ENCODE data around the gene UFC1.

DNA sequence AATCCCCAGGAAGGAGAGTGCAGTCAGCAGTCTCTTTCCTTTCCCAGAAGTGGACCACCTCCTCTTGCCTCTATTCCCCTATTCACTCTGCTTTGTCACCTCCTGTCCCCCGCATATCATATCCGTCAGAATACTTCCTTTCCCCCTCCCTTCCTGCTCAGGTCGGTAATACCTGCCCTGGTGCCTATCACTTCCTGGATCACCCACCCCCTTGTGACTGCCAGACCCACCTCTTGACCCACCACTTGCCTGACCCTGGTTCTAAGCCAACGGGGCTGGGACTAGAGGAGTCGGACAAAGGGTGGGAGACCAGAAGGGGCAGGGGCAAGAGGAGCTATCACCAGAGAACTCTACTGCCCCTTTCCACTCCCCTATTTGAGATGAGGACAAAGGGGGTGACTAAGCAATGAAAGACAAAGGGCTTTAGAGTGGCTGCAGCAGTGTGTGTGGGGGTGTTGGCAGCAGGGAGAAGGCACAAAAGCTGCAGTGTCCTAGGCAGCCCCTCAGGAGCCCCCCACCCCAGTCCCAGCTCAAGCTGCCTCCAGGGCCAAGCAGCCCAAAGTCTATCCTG lies 46.7 kb downstream of the UFC1 start:
- TF ChIP-seq SNAI2 (CRISPR knock-in tag; IDR thresholded peaks at IDR 0.05): no peak
- TF ChIP-seq, protein P1, sequence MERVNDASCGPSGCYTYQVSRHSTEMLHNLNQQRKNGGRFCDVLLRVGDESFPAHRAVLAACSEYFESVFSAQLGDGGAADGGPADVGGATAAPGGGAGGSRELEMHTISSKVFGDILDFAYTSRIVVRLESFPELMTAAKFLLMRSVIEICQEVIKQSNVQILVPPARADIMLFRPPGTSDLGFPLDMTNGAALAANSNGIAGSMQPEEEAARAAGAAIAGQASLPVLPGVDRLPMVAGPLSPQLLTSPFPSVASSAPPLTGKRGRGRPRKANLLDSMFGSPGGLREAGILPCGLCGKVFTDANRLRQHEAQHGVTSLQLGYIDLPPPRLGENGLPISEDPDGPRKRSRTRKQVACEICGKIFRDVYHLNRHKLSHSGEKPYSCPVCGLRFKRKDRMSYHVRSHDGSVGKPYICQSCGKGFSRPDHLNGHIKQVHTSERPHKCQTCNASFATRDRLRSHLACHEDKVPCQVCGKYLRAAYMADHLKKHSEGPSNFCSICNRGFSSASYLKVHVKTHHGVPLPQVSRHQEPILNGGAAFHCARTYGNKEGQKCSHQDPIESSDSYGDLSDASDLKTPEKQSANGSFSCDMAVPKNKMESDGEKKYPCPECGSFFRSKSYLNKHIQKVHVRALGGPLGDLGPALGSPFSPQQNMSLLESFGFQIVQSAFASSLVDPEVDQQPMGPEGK (CRISPR knock-in tag; IDR thresholded peaks at IDR 0.05; ENCODE audit: borderline replicate concordance): no peak
- no peak for TF ChIP-seq TCF4 (CRISPR knock-in tag; IDR thresholded peaks at IDR 0.05; ENCODE audit: borderline replicate concordance)
- TF ChIP-seq ZNF565 (CRISPR knock-in tag; conservative IDR thresholded peaks at IDR 0.05; ENCODE audit: low read depth): no peak
- TF ChIP-seq ZC3H10 (CRISPR knock-in tag; IDR thresholded peaks at IDR 0.05): no peak
- TF ChIP-seq CSDC2 (CRISPR knock-in tag; IDR thresholded peaks at IDR 0.05): no peak
- no peak for TF ChIP-seq ZNF70 (CRISPR knock-in tag; IDR thresholded peaks at IDR 0.05)
- TF ChIP-seq POU6F1 (CRISPR knock-in tag; IDR thresholded peaks at IDR 0.05; ENCODE audit: borderline replicate concordance, low read depth): no peak
